ENCODE results near the gene GNAT3.

DNA sequence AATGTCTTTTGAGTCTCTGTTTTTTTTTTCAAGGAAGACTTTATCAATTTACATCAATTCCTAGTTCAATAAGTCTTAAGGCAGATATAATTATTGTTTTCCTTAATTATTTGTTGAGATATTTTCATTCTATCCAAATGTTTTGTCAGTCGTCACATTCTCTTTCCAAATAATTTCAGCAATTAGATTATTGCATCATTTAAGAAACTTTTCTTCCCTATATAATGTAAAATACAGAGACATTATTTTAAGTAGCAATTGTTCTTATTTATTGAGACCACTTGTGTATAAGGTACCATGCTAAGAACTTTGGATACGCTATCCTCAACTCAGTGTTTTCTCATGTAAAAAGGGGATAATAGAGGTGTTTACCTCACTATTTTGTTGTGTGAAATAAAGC lies 38.1 kb upstream of the GNAT3 start:
- TF ChIP-seq, protein P1, sequence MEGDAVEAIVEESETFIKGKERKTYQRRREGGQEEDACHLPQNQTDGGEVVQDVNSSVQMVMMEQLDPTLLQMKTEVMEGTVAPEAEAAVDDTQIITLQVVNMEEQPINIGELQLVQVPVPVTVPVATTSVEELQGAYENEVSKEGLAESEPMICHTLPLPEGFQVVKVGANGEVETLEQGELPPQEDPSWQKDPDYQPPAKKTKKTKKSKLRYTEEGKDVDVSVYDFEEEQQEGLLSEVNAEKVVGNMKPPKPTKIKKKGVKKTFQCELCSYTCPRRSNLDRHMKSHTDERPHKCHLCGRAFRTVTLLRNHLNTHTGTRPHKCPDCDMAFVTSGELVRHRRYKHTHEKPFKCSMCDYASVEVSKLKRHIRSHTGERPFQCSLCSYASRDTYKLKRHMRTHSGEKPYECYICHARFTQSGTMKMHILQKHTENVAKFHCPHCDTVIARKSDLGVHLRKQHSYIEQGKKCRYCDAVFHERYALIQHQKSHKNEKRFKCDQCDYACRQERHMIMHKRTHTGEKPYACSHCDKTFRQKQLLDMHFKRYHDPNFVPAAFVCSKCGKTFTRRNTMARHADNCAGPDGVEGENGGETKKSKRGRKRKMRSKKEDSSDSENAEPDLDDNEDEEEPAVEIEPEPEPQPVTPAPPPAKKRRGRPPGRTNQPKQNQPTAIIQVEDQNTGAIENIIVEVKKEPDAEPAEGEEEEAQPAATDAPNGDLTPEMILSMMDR (IDR thresholded peaks at IDR 0.05; ENCODE audit: extremely low read depth in 1 of 2, insufficient read depth in 1 of 2, low read depth in 1 of 2, low read length in 2 of 2): no peak
- TF ChIP-seq JUN (IDR thresholded peaks at IDR 0.05; ENCODE audit: borderline replicate concordance, insufficient read depth, insufficient read length, low read depth) (no peak), POLR2A (IDR thresholded peaks at IDR 0.05; ENCODE audit: low read depth, low read length) (no peak), EZH2 (IDR thresholded peaks at IDR 0.05; ENCODE audit: borderline replicate concordance, low read depth, low read length, severe bottlenecking) (no peak), FOS (IDR thresholded peaks at IDR 0.05; ENCODE audit: borderline replicate concordance, insufficient read depth, low read length) (no peak)

All from endothelial cell of umbilical vein (primary cell).